ENCODE data around the gene MYH11.
"Not testable (repeated sequence)": the region's sequence is repeated elsewhere in the genome, so short reads cannot be mapped to it uniquely, and the experiment has no call there.

- not testable (repeated sequence) for TF ChIP-seq POLR2AphosphoS5, POLR2A (IDR thresholded peaks at IDR 0.05)
Observed at GRCh38 chr16:15850555-15850954, 6.3 kb downstream of the MYH11 start.

All from prostate gland (tissue), 1 donor.